SK-N-SH (cell line): ENCODE results near the gene SIRT5.

Source experiments
- CHD2 ChIP-seq: fragments of 150-350 bp; IDR thresholded peaks from 2 replicates; pipeline ENCODE4 v1.6.1; 2018; ENCODE audit warnings: low read length; ENCODE audit not compliant: partially characterized antibody
- EP300 ChIP-seq, 2 experiments: IDR thresholded peaks; 2 replicates each; pipeline versions ENCODE4 v1.4.0 to v1.6.1; 2012; ENCODE audit warnings: borderline replicate concordance in 1 of 2, low read depth in 1 of 2, low read length in 1 of 2
- EZH2phosphoT487 ChIP-seq: fragments of 200-600 bp; sonication (generic); IDR thresholded peaks from 2 replicates; pipeline ENCODE4 v1.6.1; 2017; ENCODE audit warnings: low read depth, mixed run types, mild to moderate bottlenecking, antibody characterized with exemption, moderate library complexity, borderline replicate concordance
- FOXJ3 ChIP-seq: sonication (generic); formaldehyde crosslinking; IDR thresholded peaks from 2 replicates; pipeline ENCODE4 v1.5.1; 2020; ENCODE audit warnings: mild to moderate bottlenecking, missing genetic modification reagents
- NFIC ChIP-seq: IDR thresholded peaks from 2 replicates; pipeline ENCODE4 v1.4.0; 2012; ENCODE audit warnings: borderline replicate concordance
- POLR2AphosphoS5 ChIP-seq: IDR thresholded peaks from 2 replicates; pipeline ENCODE4 v1.6.1; 2012; ENCODE audit warnings: low read depth, low read length
- RCOR1 ChIP-seq: fragments of 150-350 bp; IDR thresholded peaks from 2 replicates; pipeline ENCODE4 v1.6.1; 2017; ENCODE audit warnings: antibody characterized with exemption, low read length
- RXRA ChIP-seq: IDR thresholded peaks from 2 replicates; pipeline ENCODE4 v1.4.0; 2012; ENCODE audit warnings: low read depth, mild to moderate bottlenecking, borderline replicate concordance
- SIN3A ChIP-seq: IDR thresholded peaks from 2 replicates; pipeline ENCODE4 v1.6.1; 2012; ENCODE audit warnings: low read depth, mild to moderate bottlenecking, low read length, moderate library complexity, borderline replicate concordance
- TAF1 ChIP-seq: IDR thresholded peaks from 2 replicates; pipeline ENCODE4 v1.6.1; 2012; ENCODE audit warnings: low read depth, mild to moderate bottlenecking, low read length, moderate library complexity, borderline replicate concordance
- TF ChIP-seq, protein P1 (sequence below): fragments of 200-600 bp; sonication (generic); IDR thresholded peaks from 2 replicates; pipeline ENCODE4 v1.6.1; 2017; ENCODE audit warnings: antibody characterized with exemption, mild to moderate bottlenecking, moderate library complexity
- TF ChIP-seq, protein P2 (sequence below): fragments of 150-350 bp; IDR thresholded peaks from 2 replicates; pipeline ENCODE4 v1.6.1; 2017; ENCODE audit warnings: antibody characterized with exemption, low read length, low read depth, borderline replicate concordance
- TF ChIP-seq, protein P3 (sequence below): IDR thresholded peaks from 2 replicates; pipeline ENCODE4 v1.4.0; 2012; ENCODE audit warnings: low read depth, borderline replicate concordance
- TF ChIP-seq, protein P4 (sequence below): IDR thresholded peaks from 2 replicates; pipeline ENCODE4 v1.4.0; 2012; ENCODE audit warnings: low read depth

DNA sequence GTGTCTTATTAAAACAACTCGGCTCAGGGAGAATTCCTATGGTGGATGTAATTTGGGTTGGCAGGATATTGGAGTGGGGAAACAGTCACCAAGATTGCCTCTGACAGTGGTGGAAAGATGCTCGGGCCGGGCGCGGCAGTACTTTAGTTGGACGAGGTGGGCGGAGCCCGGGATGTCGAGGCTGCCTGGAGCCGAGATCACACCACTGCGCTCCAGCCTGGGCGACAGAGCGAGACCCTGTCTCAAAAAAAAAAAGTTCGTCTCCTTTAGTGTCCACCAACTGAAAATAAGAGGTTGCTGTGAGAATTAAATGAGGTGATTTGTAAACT, 41.4 kb downstream of the SIRT5 start:
- TF ChIP-seq NFIC = no peak
- TF ChIP-seq, protein P1, sequence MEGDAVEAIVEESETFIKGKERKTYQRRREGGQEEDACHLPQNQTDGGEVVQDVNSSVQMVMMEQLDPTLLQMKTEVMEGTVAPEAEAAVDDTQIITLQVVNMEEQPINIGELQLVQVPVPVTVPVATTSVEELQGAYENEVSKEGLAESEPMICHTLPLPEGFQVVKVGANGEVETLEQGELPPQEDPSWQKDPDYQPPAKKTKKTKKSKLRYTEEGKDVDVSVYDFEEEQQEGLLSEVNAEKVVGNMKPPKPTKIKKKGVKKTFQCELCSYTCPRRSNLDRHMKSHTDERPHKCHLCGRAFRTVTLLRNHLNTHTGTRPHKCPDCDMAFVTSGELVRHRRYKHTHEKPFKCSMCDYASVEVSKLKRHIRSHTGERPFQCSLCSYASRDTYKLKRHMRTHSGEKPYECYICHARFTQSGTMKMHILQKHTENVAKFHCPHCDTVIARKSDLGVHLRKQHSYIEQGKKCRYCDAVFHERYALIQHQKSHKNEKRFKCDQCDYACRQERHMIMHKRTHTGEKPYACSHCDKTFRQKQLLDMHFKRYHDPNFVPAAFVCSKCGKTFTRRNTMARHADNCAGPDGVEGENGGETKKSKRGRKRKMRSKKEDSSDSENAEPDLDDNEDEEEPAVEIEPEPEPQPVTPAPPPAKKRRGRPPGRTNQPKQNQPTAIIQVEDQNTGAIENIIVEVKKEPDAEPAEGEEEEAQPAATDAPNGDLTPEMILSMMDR = no peak
- TF ChIP-seq, protein P2, sequence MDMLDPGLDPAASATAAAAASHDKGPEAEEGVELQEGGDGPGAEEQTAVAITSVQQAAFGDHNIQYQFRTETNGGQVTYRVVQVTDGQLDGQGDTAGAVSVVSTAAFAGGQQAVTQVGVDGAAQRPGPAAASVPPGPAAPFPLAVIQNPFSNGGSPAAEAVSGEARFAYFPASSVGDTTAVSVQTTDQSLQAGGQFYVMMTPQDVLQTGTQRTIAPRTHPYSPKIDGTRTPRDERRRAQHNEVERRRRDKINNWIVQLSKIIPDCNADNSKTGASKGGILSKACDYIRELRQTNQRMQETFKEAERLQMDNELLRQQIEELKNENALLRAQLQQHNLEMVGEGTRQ = no peak
- TF ChIP-seq EP300 (IDR thresholded peaks at IDR 0.05; ENCODE audit: borderline replicate concordance in 1 of 2, low read depth in 1 of 2, low read length in 1 of 2) = no peak
- no peak for TF ChIP-seq EZH2phosphoT487
- TF ChIP-seq RCOR1 = no peak
- TF ChIP-seq, protein P3, sequence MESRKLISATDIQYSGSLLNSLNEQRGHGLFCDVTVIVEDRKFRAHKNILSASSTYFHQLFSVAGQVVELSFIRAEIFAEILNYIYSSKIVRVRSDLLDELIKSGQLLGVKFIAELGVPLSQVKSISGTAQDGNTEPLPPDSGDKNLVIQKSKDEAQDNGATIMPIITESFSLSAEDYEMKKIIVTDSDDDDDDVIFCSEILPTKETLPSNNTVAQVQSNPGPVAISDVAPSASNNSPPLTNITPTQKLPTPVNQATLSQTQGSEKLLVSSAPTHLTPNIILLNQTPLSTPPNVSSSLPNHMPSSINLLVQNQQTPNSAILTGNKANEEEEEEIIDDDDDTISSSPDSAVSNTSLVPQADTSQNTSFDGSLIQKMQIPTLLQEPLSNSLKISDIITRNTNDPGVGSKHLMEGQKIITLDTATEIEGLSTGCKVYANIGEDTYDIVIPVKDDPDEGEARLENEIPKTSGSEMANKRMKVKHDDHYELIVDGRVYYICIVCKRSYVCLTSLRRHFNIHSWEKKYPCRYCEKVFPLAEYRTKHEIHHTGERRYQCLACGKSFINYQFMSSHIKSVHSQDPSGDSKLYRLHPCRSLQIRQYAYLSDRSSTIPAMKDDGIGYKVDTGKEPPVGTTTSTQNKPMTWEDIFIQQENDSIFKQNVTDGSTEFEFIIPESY = no peak
- TF ChIP-seq CHD2 = no peak
- TF ChIP-seq TAF1 = no peak
- TF ChIP-seq, protein P4, sequence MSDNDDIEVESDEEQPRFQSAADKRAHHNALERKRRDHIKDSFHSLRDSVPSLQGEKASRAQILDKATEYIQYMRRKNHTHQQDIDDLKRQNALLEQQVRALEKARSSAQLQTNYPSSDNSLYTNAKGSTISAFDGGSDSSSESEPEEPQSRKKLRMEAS = no peak
- TF ChIP-seq SIN3A = no peak
- no peak for TF ChIP-seq RXRA
- TF ChIP-seq POLR2AphosphoS5 = no peak
- no peak for TF ChIP-seq FOXJ3
